Urinary bladder (tissue), 4 donors: ENCODE results near the gene NFYB. TPM values are rescaled to one million over a fixed set of nuclear protein-coding genes. Genes with fewer than 3 reads are reported as not detected.
"Not testable (repeated sequence)": the region's sequence is repeated elsewhere in the genome, so short reads cannot be mapped to it uniquely, and the experiment has no call there.

Experiments used
- DNase-seq: peaks from one replicate; pipeline ENCODE4 v3.0.0-alpha.2; 2015; ENCODE audit errors: extremely low spot score
- H3K27ac ChIP-seq: one replicate; pipeline ENCODE4 v1.5.1; 2013; ENCODE audit warnings: low read depth, mild to moderate bottlenecking, moderate library complexity
- H3K36me3 ChIP-seq: one replicate; pipeline ENCODE4 v1.6.1; 2013; ENCODE audit warnings: mild to moderate bottlenecking, moderate library complexity; ENCODE audit not compliant: insufficient read depth
- H3K4me1 ChIP-seq: one replicate; pipeline ENCODE4 v1.6.1; 2013; ENCODE audit warnings: mild to moderate bottlenecking, moderate library complexity; ENCODE audit not compliant: insufficient read depth
- H3K4me3 ChIP-seq: one replicate; pipeline ENCODE4 v1.5.1; 2013; ENCODE audit warnings: low read depth, low read length
- WGBS: extraction: QIAGEN DNeasy Blood & Tissue Kit; methylation state at CpG from one replicate; pipeline ENCODE4 v1.1.7; 2013; 5-methylcytosine and 5-hydroxymethylcytosine counted together
- polyA plus RNA-seq: library from polyadenylated mRNA; stranded (reverse); fragments of 200-250 nt; gene quantifications from one replicate; pipeline ENCODE4 v1.2.3, GENCODE V29; 2013
- total RNA-seq: library from RNA; depleted of rRNA; stranded (reverse); fragments of >200 nt; gene quantifications from one replicate; pipeline ENCODE4 v1.2.3, GENCODE V29; 2014
- donor health status: healthy with polysubstance abuse.
- donor health status: healthy.

NFYB gene
- total and polyA plus RNA-seq, 2 donors, result 43.7 to 55.9 TPM

GRCh38 chr12:104171785-104172569, 34.0 kb upstream of the NFYB start:
- Histone ChIP-seq H3K4me3 (no peak overlapping the region), H3K4me1 (no peaks in the 10 kb centered on the region), H3K27ac (no peak overlapping the region), H3K36me3 (no peaks in the 10 kb centered on the region)
- 87% methylated on average over 28 of the region's 28 CpGs for WGBS
- no peak for DNase-seq

DNA sequence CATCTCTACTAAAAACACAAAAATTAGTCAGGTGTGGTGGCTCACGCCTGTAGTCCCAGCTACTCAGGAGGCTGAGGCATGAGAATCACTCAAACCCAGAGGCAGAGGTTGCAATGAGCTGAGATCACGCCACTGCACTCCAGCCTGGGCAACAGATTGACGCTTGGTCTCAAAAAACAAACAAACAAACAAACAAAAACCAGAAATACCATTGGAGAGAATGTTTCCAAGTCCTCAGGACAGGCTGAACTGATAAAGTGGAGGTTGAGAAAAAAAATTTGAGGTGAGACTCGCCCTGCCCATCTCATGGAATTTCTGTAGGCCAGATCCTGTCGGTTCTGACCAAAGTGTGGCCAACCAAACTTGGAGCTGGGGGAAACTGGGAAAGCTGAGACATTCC, 30.6 kb upstream of the NFYB start:
- WGBS, result 86% methylated on average over 5 of the region's 5 CpGs
- Histone ChIP-seq H3K36me3 (no peaks in the 10 kb centered on the region), H3K4me1 (no peaks in the 10 kb centered on the region), H3K27ac (no peak overlapping the region), H3K4me3 (no peak overlapping the region)
- DNase-seq, result no peak

DNA sequence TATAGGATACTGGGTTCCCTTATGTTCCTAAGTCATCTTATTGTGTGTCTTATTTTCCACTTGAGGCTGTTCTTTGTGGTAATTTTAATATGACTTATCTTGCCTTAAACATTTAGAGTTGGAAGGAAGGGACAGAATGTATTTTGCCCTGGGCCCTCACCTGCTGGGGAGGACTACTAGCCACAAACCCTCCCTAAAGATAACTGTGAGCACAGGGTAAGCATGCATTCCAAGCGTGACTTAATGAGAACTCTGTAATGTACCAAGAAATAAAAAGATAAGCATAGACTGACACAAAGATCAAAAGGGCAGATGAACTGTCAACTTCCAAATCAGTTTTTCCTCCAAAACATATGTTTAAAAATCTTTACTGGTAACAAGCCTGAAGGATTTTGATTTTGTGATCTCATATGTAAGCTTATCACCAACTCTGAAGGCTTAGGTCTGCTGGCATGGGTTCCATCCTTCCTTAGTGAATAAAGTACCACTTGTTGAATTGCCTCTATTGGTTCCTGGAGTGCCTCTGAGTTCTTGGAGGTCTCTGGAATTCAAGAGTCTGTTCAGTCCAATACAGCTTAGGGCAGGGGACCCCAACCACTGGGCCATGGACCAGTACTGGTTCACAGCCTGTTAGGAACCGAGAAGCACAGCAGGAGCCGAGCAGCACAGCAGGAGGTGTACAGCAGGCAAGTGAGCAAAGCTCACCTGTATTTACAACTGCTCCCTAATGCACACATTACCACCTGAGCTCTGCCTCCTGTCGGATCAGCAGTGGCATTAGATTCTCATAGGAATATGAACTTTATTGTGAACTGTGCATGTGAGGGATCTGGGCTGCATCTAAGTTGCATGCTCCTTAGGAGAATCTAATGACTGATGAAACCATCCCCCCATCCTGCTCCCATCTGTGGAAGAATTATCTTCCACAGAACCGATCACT, 29.8 kb upstream of the NFYB start:
- Histone ChIP-seq H3K27ac (no peak overlapping the region), H3K36me3 (no peaks in the 10 kb centered on the region)
- 84% methylated on average over 5 of the region's 5 CpGs for WGBS

DNA sequence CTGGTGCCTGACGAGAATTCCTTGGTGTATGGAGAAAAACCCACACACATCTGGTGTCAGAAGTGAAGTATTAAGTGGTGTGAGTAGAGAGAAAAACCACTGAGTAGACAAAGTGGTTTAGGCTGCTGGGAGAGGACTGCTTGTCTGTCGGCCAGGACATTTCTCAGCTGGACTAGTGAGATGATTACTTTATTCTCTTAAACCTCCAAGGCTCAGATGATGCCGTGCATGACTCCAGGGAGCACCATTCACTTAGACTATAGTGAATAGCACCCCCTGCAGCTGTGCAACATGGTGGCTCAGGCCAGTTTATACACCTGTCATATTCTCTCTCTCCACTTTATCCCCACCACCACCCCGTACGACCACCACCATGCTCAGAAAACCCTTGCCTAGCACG, 28.5 kb upstream of the NFYB start:
- no peak for DNase-seq
- Histone ChIP-seq H3K4me1 (no peaks in the 10 kb centered on the region), H3K27ac (no peak overlapping the region), H3K4me3 (no peak overlapping the region), H3K36me3 (no peaks in the 10 kb centered on the region)
- 71% methylated on average over 6 of the region's 6 CpGs for WGBS

More for the DNA sequence above, 29.8 kb upstream of the NFYB start:
- Histone ChIP-seq H3K4me1 (no peaks in the 10 kb centered on the region), H3K4me3 (no peak overlapping the region)
- no peak for DNase-seq

DNA sequence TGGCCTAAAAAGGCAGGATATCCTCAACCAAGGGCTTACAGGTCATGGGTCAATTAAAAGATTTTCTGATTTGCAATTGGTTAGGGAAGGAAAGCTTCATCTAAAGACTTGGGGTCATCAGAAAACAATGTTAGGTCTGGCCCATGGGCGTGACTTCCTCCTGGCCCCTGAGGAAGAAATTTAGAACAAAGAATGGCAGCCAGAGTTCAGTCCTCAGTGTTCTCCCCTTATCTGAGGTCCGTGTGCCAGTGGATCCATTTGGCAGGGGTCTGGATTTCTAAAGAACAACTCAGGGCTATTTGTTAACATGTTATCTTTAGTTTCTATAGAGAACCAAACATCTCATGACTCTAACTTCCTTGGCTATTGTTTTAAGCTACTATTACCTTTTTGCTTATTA, 27.8 kb upstream of the NFYB start:
- Histone ChIP-seq H3K4me1 (no peaks in the 10 kb centered on the region), H3K27ac (no peak overlapping the region), H3K4me3 (no peak overlapping the region), H3K36me3 (no peaks in the 10 kb centered on the region)
- WGBS, result 67% methylated on average over 2 of the region's 2 CpGs
- no peak for DNase-seq

GRCh38 chr12:104164634-104165033, 26.6 kb upstream of the NFYB start:
- no peak for DNase-seq
- H3K4me1 ChIP-seq, result no peaks in the 10 kb centered on the region
- no peak overlapping the region for H3K27ac ChIP-seq
- no peak overlapping the region for H3K4me3 ChIP-seq
- H3K36me3 ChIP-seq, result no peaks in the 10 kb centered on the region
- 56% methylated on average over 1 of the region's 1 CpG for WGBS

GRCh38 chr12:104163631-104164030, 25.6 kb upstream of the NFYB start:
- H3K36me3 ChIP-seq, result no peaks in the 10 kb centered on the region
- H3K27ac ChIP-seq, result no peak overlapping the region
- H3K4me1 ChIP-seq, result no peaks in the 10 kb centered on the region
- WGBS, result 86% methylated on average over 4 of the region's 4 CpGs
- DNase-seq, result no peak
- no peak overlapping the region for H3K4me3 ChIP-seq

DNA sequence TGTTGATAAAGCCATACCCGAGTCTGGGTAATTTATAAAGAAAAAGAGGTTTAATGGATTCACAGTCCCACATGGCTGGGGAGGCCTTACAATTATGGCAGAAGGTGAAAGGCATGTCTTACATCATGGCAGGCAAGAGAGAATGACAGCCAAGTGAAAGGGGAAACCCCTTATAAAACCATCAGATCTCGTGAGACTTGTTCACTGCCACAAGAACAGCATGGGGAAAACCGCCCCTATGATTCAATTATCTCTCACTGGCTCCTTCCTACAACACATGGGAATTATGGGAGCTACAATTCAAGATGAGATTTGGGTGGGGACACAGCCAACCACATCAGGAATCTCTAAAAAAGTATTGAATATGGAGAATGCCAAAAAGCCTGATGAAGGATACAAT, 25.0 kb upstream of the NFYB start:
- WGBS, result 78% methylated on average over 3 of the region's 3 CpGs
- not testable (repeated sequence) for H3K27ac ChIP-seq, H3K4me1 ChIP-seq, DNase-seq, H3K36me3 ChIP-seq, H3K4me3 ChIP-seq

DNA sequence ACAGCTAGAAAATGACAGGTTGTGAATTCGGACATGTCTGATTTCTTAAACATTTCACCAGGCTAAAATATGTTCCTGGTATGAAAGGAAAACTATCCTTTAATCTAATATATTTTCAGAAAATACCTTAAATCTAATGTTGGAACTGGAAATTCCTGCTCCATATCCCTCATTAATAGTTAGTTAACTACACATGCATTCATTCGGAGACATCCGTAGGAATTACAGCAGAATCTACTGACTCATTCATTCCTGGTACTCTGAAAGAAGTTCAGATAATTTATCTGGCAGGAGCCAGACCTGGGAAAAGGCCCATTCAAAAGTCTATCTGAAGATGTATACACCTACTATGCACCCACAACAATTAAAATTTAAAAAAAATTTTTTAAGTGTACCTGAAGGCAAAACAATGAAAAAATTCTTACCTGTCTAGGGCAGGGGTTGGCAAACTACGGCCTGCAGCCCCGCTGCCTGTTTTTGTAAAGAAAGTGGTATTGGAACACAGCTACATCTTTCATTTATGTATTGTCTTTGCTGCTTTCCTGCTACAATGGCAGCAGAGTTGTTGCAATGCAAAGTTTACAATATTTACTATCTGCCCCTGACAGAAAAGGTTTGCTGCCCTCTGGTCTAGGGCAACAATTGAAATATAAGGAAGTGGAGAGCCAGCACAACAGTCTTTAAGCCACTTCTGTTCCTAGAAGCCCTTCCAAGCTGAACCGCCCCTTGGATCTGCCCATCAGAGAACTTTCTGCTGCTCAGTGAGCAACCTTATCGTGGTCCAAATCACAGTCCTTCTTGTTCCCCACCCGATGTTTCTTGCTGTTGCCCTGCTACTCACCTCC, 17.9 kb upstream of the NFYB start:
- DNase-seq, result no peak
- no peak overlapping the region for H3K27ac ChIP-seq
- H3K36me3 ChIP-seq, result no peaks in the 10 kb centered on the region
- WGBS, result 88% methylated on average over 8 of the region's 8 CpGs
- no peak overlapping the region for H3K4me3 ChIP-seq
- H3K4me1 ChIP-seq, result no peaks in the 10 kb centered on the region

DNA sequence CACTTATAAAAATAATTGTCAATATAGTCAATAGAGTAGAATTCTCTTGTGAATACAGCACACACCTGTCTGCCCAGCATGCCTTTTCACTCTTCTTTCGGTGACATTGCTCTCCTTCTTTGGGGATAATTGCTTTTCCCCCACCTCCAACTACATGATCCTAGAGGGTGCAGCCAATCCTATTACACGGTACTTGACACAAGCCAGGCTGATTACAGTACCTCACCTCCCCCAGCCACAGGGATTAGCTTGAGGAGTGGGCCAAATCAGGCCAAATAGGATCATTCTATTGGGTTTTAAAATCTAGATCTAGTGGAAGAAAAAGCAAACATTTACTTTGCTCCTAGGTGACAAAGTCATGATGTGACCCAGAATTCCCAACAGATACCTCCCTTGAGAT, 16.8 kb upstream of the NFYB start:
- DNase-seq, result no peak
- WGBS, result 68% methylated on average over 2 of the region's 2 CpGs
- Histone ChIP-seq H3K27ac (no peak overlapping the region), H3K36me3 (no peaks in the 10 kb centered on the region), H3K4me1 (no peaks in the 10 kb centered on the region), H3K4me3 (no peak overlapping the region)

- no peak for DNase-seq
- Histone ChIP-seq H3K27ac (no peak overlapping the region), H3K4me1 (no peaks in the 10 kb centered on the region), H3K36me3 (no peaks in the 10 kb centered on the region), H3K4me3 (no peak overlapping the region)
- WGBS, result 79% methylated on average over 4 of the region's 4 CpGs
Observed at GRCh38 chr12:104154286-104154685, 16.3 kb upstream of the NFYB start.

DNA sequence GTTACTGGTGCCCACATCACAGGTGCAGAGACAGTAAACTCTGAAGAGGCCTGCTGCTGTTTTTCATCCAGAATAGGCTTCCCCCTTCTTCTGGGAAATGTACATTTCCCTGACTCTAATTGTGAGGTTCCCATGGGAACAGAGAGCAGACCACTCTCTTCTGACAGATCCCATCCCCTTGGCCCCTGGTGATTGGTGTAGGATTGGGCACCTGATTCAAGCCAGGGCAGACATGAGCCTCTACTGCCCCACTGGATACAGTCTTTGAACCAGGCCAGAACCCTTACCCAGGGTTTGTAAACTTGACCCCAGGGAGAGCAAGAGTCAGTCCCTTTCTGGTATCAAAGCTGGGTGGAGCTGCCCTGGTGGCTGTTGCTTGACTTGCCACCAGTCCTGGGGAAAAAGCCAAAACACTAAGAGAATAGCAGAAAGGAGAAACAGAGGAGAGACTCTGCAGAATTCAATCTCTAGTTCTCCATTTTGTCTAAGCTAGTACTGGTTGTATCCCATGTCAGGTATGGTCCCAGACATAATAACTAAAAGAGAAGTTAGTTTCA, 14.8 kb upstream of the NFYB start:
- Histone ChIP-seq H3K4me3 (no peak overlapping the region), H3K4me1 (no peaks in the 10 kb centered on the region), H3K27ac (no peak overlapping the region), H3K36me3 (no peaks in the 10 kb centered on the region)
- DNase-seq, result no peak

DNA sequence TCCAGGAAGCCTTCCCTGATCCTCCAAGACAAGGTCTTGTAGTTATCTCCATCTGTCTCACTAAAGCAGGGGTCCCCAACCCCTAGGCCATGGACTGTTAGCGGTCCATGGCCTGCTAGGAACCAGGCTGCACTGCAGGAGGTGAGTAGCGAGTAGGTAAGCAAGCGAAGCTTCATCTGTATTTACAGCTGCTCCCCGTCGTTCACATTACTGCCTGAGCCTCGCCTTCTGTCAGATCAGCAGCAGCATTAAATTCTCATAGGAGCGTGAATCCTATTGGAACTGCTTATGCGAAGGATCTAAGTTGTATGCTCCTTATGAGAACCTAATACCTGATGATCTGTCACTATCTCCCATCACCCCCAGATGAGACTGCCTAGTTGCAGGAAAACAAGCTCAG, 12.4 kb upstream of the NFYB start:
- Histone ChIP-seq H3K4me1 (no peaks in the 10 kb centered on the region), H3K4me3 (no peak overlapping the region), H3K27ac (no peak overlapping the region), H3K36me3 (no peaks in the 10 kb centered on the region)
- no peak for DNase-seq
- WGBS, result 76% methylated on average over 8 of the region's 8 CpGs
